ENCODE data around the gene SMIM24.

Gene SMIM24

GRCh38 chr19:3470500-3471128 lies 9.7 kb downstream of the SMIM24 start:
- no peak for DNase-seq

GRCh38 chr19:3469638-3470499 lies 10.5 kb downstream of the SMIM24 start:
- no peak for DNase-seq

GRCh38 chr19:3468211-3468610 lies 12.1 kb downstream of the SMIM24 start:
- no peak for DNase-seq

GRCh38 chr19:3467437-3468198 lies 12.7 kb downstream of the SMIM24 start:
- DNase-seq: no peak

- no peak for DNase-seq
These were observed 13.7 kb downstream of the SMIM24 start for GRCh38 chr19:3466635-3467034.

GRCh38 chr19:3465552-3465951 lies 14.8 kb downstream of the SMIM24 start:
- no peak for DNase-seq

- no peak for DNase-seq
These were observed 15.6 kb downstream of the SMIM24 start for GRCh38 chr19:3464587-3465235.

- DNase-seq: no peak
These were observed 16.4 kb downstream of the SMIM24 start for GRCh38 chr19:3463714-3464586.

GRCh38 chr19:3462991-3463713 lies 17.2 kb downstream of the SMIM24 start:
- no peak for DNase-seq

GRCh38 chr19:3459965-3460582 lies 20.3 kb downstream of the SMIM24 start:
- no peak for DNase-seq

GRCh38 chr19:3459089-3459881 lies 21.0 kb downstream of the SMIM24 start:
- no peak for DNase-seq

GRCh38 chr19:3458229-3459088 lies 21.9 kb downstream of the SMIM24 start:
- DNase-seq: no peak

- no peak for DNase-seq
These were observed 22.6 kb downstream of the SMIM24 start for GRCh38 chr19:3457528-3458228.

- no peak for DNase-seq
These were observed 23.3 kb downstream of the SMIM24 start for GRCh38 chr19:3456925-3457527.

GRCh38 chr19:3455960-3456601 lies 24.2 kb downstream of the SMIM24 start:
- DNase-seq: no peak

GRCh38 chr19:3455393-3455955 lies 24.9 kb downstream of the SMIM24 start:
- DNase-seq: no peak

All from activated T-cell treated with anti-CD3 and anti-CD28 coated beads, Interleukin-2, amount 50 U/mL, for 48 hours (primary cell).